ENCODE measurements around the gene VPS37C.

VPS37C gene

DNA sequence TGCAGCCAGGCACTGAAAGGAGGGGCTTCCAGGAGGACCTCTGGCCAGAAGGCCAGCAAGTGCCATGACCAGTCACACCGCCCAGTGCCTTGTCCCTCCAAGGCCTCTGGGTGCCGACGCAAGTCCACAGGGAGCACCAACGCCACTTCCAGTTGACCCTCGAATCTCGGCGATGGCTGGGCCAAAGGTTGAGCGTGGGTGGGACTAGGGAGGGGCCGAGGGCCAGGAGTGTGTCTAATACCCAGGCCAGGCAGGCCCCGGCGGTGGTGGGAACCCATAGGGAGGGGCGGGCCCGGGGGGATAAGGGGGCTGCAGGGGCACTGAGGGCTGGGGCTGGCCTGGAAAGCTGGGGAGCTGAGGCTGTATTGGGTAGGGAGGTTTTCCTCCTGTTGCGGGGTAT is 29.6 kb downstream of the VPS37C start:
- DNase-seq: no peak

DNA sequence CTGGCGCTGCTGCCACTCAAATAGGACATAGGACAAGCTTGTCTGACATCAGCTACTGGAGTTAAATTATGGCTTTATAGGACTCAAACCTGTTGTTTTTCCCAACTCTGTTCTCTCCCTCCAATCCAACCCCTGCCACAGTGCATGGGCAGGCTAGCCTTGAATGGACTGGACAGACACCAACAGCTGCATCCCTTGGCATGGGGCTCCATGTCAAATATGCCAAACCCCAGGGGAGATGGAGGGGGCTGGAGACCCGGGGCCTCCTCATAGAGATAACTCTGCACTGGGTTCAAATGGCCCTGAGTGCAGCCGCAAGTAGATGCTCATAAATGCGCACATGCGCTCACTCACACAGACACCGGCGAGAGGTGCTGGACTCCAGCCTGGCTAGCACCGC is 30.0 kb downstream of the VPS37C start:
- DNase-seq: no peak

DNA sequence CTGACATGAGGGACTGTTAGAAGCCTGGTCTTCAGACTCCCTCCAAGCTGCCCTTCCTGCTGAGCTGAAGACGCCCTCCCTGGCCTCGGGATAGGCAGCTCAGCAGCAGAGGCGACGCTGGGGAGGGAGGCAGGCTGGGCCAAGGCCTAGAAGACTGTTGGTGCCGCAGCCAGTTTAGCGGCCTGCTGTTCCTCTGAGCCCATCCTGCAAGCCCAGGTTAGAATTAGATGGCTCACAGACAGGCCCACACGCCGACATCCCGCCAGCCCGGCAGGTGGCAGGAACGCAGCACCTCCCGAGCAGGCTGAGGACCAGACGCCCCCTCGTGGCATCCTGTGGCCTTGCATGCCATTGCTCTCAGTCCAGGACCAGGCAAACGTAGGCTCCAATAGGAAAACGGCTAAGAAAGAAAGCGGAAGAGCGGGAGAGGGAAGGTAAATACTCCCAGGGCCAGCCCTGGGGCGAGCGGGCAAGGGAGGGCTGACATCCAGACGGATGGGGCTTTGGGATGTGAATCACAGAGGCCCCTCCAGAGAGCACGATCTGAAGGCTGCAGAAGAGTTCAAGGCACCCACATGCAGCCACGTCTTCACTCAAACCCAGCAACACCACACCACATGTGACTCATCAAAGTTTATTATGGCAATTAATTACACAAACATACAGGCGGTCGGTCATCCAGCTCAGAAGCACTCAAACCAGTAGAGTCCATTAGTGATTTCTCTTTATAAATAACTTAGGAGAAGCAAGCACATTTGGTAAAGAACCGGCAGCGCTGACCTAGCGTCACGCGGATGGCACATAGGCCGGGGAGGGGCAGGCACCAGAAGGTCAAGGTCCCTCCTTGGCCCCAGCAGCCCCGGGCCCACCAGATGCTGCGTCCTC is 31.3 kb downstream of the VPS37C start:
- no peak for DNase-seq

- DNase-seq: no peak
Measured at GRCh38 chr11:61128947-61129638, 32.1 kb downstream of the VPS37C start.

DNA sequence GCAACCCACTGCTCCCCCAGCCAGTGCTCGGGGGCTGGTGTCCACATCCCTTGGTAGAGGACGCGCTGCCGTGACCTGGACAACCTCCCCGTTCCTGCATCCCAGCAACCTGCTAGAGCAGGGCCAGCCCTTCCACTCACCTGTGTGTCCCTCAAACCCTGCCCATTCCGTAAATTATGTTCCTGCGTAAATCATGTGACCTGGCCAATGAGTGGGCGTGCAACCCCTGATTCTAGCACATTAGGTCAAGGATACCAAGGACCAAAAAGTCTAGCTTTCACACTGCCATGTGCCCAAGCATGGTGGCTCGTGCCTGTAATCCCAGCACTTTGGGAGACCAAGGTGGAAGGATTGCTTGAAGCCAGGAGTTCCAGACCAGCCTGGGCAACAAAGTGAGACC is 33.2 kb downstream of the VPS37C start:
- no peak for DNase-seq

GRCh38 chr11:61126256-61126655 is 35.0 kb downstream of the VPS37C start:
- DNase-seq: no peak

DNA sequence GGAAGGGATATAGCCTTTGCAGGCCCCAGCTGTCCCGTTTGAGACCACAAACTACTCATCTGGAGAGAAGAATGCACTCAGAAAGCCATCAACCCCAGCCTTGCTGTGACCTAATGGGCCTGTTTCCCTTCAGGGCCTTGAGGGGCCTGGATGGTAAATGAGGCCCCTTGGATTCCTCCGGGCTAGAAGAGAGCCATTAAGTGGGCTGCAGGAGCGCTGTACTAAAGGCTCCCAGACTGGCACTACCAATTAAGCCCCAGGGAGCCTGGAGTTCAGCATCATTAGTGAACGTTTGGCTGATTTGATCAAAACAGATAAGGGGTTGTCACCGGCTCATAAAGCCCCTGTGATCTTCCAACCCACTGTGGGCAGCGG is 35.9 kb downstream of the VPS37C start:
- DNase-seq: no peak

- no peak for DNase-seq
Measured at GRCh38 chr11:61124574-61125309, 36.5 kb downstream of the VPS37C start.

- no peak for DNase-seq
Measured at GRCh38 chr11:61123775-61124571, 37.3 kb downstream of the VPS37C start.

DNA sequence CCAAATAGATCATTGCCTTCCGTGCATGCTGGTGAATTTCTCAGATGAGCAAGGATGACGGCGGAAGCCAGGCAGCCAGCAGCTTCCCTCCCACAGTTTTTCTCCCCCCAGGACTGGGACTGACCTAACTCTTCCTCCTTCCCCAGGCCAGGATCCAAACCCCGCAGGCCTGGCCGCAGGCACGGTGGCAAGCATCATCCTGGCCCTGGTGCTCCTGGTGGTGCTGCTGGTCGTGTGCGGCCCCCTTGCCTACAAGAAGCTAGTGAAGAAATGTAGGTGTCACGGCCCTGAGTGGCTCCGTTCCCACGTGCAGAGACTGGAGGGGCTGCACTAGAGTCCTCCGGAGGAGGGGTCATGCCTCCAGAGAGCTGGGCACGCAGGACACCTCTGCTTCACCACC is 38.5 kb downstream of the VPS37C start:
- no peak for DNase-seq

DNA sequence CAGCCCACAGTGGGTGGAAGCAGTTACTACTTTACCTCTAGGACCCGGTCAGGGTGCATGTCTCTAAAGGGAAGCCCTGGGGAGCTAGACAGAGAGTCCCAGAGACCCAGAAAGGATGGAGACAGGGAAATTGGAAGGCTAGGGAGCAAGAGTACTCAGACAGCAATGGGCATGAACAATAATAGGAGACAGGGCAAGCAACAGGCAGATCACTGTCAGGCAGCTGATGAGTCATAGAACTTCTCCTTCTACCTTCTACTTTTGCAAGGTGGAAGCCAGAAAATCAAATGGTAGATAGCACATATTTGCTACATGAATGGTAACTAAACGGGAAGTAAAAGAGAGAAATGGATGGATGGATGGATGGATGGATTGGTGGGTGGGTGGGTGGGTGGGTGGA is 39.3 kb downstream of the VPS37C start:
- DNase-seq: no peak

DNA sequence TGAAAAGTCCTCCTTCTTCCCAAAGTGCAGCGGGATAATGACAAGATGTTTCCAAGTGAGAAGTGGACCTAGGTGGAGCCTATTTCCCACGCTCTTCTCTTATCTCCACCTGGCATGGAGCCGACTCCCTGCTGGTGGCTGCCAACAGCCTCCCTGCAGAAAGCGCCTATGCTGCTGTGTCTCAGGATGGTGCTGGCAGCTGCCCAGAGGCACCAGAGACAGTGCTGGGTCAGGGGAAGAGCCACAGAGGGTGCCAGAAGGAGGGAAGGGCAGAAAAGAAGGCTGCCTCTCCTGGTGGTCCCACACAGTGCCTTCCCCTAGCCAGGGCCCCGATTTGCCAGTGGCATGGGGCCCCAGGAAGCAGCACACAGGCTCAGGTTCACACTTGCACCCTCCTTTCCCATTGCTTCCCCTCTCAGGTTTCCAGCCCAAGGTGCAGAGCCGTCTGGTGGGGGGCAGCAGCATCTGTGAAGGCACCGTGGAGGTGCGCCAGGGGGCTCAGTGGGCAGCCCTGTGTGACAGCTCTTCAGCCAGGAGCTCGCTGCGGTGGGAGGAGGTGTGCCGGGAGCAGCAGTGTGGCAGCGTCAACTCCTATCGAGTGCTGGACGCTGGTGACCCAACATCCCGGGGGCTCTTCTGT is 39.9 kb downstream of the VPS37C start:
- DNase-seq: no peak

DNA sequence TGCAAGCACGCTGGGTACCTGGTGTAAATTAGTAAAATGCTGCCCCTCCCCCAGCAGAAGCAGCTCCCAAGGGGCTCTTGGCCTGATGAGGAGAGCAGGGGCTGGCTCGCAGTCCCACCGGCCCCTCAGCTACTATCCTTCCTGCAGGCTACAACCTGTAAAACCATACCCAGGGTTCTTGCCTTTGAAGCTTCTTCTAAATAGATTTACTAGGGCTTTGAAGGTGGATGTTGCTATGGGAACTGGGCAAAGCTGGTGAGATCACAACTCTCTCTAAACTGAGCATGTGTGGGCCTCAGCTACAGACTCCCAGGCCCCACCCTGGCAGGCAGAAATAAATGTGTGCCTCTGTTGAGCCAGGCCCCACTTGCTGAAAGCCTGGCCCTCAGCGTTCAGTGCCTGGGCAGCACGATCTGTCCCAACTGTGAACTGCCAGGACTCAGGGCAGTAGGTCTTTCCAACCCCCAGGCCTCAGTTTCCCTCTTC is 40.5 kb downstream of the VPS37C start:
- DNase-seq: no peak

- no peak for DNase-seq
Measured at GRCh38 chr11:61120099-61120705, 41.0 kb downstream of the VPS37C start.

DNA sequence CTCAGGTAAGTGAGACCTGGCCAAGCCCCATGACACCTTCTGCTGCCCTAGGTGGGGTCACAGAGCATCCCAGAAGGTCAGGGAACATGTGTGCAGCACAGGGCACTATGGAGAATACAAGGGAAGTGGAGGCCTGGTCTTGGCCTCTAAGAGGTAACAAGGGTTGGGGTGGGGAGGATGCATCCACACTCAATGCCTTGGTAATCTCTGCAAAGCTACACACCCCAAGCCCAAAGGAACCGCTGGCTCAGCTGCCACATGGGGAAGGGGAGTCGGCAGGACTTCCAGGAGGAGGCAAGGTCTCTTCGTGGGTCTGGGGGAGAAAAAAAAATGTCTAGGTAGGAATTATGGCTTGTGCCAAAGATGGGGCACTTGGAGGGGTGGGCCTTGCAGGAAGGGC is 41.7 kb downstream of the VPS37C start:
- no peak for DNase-seq

- no peak for DNase-seq
Measured at GRCh38 chr11:61119055-61119454, 42.2 kb downstream of the VPS37C start.

DNA sequence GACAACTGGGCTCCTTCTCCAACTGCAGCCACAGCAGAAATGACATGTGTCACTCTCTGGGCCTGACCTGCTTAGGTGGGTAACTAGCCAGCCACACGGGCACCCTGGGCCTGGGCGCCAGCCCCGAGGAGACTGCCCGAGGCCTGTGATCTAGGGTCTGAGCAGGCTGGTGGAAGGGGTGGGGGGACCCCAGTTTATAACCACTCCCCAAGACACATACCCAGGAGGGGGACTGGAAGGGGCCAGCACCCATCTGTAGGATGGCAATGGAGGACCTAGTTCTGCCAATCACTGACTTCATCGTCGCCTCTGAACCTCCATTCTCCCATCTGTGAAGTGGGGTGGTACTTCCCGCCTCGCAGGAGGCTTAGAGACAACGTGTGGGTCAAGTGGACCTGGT is 42.8 kb downstream of the VPS37C start:
- no peak for DNase-seq

DNA sequence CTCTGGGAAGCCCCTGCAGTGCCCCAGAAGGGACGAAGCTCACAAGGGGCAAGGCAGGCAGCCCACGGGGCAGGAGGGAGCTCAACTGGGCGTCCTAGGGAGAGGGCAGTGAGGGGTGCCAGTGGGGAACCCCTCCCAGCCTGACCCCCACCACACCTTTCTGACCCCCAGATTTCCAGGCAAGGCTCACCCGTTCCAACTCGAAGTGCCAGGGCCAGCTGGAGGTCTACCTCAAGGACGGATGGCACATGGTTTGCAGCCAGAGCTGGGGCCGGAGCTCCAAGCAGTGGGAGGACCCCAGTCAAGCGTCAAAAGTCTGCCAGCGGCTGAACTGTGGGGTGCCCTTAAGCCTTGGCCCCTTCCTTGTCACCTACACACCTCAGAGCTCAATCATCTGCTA is 43.2 kb downstream of the VPS37C start:
- DNase-seq: no peak

- DNase-seq: no peak
Measured at GRCh38 chr11:61117168-61117520, 44.1 kb downstream of the VPS37C start.

DNA sequence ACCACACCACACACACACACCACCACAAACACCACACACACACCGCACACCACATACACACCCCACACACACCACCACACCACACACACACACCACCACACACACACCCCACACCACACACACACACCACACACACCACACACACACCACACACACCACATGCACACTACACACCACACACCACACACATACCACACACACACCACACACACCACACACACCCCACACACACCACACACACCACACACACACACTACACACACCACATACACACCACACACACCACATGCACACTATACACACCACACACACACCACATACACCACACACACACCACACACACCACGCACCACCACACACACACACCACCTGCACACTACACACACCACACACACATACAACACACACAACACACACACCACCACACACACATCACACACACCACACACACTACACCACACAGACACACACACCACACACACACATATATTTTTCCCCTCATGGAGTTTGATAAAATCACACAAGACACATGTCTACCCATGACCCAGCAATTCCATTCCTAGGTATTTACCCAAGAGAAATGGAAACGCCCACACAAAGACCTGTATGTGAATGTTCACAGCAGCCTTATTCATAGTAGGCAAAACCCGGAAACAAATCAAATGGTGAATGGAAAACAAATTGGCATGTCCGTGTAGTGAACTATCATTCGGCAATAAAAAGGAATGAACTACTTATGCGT is 44.6 kb downstream of the VPS37C start:
- DNase-seq: no peak
